Fibroblast of skin of abdomen (primary cell): ENCODE results near the gene ATP5F1B.

ENCODE experiments used
- DNase-seq: peaks from one replicate; pipeline ENCODE4 v3.0.0-alpha.2; 2013

The ATP5F1B gene

DNA sequence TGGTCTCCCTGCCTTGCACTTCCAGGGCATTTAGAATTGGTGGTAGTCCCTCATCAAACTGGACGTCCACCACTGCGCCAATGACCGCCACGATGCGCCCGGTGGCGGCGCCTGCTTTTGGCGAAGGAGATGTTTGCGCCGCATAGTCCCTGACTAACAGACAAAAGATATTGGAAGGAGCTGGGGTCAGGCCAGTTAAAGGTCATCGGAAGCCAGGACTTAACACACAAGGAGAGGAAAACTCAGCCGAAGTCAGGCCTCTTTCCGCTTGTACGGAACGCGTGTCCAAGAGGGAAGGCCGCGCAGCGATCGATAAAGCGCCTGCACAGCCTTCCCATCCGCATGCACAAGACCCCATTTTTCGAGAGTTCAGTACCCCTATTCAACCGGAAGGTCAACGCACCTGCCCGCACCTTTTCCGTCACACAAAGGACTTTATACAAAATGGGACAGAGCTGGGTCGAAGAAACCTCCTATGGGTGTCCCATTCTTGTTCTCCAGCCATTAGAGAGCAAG, 525 bp downstream of the ATP5F1B start:
- DNase-seq: no peak

GRCh38 chr12:56644654-56645053, 1.1 kb downstream of the ATP5F1B start:
- no peak for DNase-seq

DNA sequence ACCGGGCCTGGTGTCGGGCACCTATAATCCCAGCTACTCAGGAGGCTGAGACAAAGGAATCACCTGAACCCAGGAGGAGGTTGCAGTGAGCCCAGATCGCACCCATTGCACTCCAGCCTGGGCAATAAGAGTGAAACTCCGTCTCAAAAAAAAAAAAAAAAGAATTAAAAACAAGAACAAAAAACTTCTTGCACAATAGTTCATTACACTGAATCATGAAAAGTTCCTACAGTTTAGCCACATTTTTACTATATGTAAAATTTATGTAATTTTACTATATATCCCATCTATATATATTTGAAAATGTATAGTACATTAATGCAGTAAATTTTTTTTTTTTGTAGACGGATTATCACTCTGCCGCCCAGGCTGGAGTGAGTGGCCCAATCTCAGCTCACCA, 4.6 kb downstream of the ATP5F1B start:
- DNase-seq: no peak

GRCh38 chr12:56637621-56638020, 8.2 kb downstream of the ATP5F1B start:
- no peak for DNase-seq

- DNase-seq: peak; percentile 100
These were observed 8.9 kb downstream of the ATP5F1B start for GRCh38 chr12:56636675-56637540.

- peak; percentile 83 for DNase-seq
These were observed 9.7 kb downstream of the ATP5F1B start for GRCh38 chr12:56635806-56636674.

GRCh38 chr12:56634837-56635791, 10.7 kb downstream of the ATP5F1B start:
- peak; percentile 86 for DNase-seq

- no peak for DNase-seq
These were observed 11.4 kb downstream of the ATP5F1B start for GRCh38 chr12:56634242-56634836.

- DNase-seq: no peak
These were observed 12.1 kb downstream of the ATP5F1B start for GRCh38 chr12:56633468-56634241.

DNA sequence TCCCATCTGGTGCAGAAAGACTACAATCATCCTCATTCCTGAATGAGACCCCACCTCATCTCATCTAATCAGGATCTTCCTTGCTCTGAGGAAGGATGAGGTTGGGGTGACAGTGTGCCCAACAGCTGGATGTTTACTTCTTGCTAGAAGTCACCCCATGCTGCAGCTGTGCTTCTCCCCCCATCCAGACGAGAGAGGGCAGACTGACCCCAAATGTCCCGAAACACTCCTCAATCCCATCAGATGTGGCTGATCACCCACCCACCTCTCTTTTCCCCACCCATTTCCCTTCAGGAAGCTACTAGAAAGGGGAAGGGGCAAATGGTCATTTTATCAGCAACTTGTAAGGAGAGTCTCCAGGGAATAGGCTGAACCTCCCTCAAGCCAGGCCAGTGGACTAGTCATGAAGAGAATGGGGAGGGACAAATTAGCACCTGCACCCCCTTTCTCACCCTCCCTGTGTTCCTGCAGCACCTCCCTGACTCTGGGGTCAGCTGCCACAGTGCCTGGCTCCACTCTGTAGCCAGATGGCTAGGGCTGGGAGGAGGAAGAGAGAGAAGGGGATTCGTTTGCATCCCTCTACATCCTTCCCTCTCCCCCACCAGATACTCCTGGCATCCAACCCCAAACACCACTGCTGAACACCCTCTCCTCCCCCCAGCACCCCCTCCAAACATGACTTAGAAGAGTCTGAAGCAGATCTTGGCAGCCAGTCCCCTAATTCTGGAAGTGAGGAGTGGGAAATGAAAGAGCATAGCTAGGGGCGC, 12.9 kb downstream of the ATP5F1B start:
- no peak for DNase-seq

- no peak for DNase-seq
These were observed 13.7 kb downstream of the ATP5F1B start for GRCh38 chr12:56631790-56632700.

GRCh38 chr12:56630180-56630632, 15.6 kb downstream of the ATP5F1B start, which contains the start of gene BAZ2A:
BAZ2A (minus strand) TSS chr12:56630326; CDS start chr12:56617530, 12,796 bp downstream.
- DNase-seq: peak; percentile 79

GRCh38 chr12:56629459-56630179, 16.2 kb downstream of the ATP5F1B start:
- DNase-seq: no peak

DNA sequence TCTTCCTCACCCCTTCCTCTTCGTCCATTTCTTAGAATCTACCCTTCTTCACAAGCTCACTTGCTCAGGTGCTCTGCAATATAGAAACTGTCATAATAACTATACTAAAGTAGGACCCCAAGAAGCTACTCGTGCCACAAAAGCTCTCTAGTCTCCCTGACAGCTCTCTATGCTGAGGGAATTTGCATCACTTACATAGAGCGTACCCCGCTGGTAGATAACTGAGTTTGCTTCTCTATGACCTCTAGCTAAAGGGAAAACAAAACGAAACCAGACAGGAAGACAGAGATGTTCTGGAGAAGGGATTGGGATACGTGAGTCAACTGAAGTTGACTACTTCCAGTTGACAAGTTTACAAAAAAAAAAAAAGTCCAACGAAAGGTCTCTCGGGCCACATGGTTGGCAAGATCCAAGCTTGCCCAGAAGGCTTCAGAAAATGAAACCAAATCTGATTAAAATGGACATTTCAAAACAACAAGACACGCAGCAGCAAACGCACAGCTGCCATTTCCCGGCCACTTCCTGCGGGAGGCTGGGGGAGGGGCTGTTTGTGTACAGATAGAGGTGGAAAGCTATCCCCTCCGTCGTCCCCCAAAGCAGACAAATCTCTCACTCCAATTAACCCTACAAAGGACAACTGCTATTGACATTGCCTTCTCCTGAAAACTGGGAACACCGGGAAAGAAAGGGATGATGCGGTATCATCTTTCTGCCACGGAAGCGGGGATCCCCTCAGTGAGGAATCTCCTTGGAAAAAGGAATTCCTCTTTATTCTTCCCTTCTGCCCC, 16.9 kb downstream of the ATP5F1B start:
- peak; percentile 34 for DNase-seq

GRCh38 chr12:56626701-56627100, 19.1 kb downstream of the ATP5F1B start:
- DNase-seq: no peak

DNA sequence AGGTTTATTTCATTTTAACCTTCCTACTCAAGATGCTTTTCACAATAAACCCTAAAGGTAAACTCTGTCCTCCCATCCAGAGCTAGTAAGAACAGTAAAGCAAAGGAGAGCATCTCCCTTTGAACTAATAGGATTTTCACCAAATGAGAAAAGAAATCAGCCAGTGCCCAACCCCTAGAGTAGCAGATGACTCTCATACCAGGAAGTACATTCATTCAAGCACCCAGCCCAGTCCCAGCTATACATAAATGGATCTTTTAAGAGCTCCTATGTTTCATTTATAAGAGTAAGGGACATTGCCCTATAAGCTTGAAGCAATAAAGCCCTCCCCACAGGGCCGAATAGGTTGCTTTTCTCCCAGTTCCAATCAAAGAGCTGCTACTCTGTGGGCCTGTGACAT, 23.2 kb downstream of the ATP5F1B start:
- DNase-seq: no peak

DNA sequence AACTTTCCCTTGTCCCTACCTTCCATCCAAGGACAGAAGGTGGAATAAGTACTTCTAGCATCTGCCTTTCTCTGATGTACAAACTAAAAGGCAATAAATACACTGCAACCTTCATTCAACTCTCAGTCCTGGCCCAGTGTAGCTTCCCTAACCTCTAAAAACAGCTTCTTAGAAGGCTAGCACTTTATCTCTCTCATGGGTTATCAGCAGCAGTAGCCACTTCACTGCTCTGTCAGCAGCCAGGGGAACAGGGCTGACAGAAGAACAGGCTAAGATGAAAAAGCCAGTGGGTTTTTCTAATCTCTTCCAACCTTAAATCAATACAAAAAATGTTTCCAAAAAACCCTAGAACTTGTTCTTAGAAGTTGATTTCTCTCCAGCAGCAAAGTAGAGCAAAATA, 28.9 kb downstream of the ATP5F1B start:
- DNase-seq: no peak
